Measurements from ENCODE around the gene PCDH20.

The PCDH20 gene, protein sequence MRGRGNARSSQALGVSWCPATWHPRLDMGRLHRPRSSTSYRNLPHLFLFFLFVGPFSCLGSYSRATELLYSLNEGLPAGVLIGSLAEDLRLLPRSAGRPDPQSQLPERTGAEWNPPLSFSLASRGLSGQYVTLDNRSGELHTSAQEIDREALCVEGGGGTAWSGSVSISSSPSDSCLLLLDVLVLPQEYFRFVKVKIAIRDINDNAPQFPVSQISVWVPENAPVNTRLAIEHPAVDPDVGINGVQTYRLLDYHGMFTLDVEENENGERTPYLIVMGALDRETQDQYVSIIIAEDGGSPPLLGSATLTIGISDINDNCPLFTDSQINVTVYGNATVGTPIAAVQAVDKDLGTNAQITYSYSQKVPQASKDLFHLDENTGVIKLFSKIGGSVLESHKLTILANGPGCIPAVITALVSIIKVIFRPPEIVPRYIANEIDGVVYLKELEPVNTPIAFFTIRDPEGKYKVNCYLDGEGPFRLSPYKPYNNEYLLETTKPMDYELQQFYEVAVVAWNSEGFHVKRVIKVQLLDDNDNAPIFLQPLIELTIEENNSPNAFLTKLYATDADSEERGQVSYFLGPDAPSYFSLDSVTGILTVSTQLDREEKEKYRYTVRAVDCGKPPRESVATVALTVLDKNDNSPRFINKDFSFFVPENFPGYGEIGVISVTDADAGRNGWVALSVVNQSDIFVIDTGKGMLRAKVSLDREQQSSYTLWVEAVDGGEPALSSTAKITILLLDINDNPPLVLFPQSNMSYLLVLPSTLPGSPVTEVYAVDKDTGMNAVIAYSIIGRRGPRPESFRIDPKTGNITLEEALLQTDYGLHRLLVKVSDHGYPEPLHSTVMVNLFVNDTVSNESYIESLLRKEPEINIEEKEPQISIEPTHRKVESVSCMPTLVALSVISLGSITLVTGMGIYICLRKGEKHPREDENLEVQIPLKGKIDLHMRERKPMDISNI

GRCh38 chr13:61415749-61416148 lies at the start of gene PCDH20:
Gene PCDH20 (minus strand): TSS chr13:61415849. CDS start chr13:61415158, 691 bp downstream.
- in situ Hi-C loops (cut with HindIII; ENCODE audit: low sequenced_read_pairs): no loop called here
- TF ChIP-seq CTCF (IDR thresholded peaks at IDR 0.05; ENCODE audit: low read depth, low read length): no peak
- peak within 1 kb of the TSS; percentile 32 for H3K4me3 ChIP-seq (ENCODE audit: low read depth, low read length)
- DNase-seq (ENCODE audit: low read depth, low spot score): no peak

GRCh38 chr13:61463024-61463423 lies 47.4 kb upstream of the PCDH20 start:
- no peak for DNase-seq (ENCODE audit: low read depth, low spot score)
- no peak for TF ChIP-seq CTCF (IDR thresholded peaks at IDR 0.05; ENCODE audit: low read depth, low read length)
- H3K4me3 ChIP-seq (ENCODE audit: low read depth, low read length): no peak overlapping the region
- in situ Hi-C loops (cut with HindIII; ENCODE audit: low sequenced_read_pairs): no loop called here

DNA sequence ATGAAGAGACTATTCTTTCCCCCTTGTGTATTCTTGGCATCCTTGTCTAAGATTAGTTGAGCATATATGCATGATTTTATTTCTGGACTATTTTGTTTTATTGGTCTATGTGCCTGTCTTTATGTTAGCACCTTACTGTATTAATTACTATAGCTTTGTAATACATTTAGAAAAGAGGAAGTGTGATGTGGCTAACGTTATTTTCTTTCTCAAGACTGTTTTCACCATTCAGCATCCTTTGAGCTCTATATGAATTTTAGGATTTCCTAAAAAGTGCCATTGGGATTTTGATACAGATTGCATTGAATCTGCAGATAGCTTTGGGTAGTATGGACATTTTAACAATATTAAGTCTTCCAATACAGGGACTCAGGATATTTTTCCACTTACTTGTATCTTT lies 37.5 kb upstream of the PCDH20 start:
- no peak for DNase-seq (ENCODE audit: low read depth, low spot score)
- in situ Hi-C loops (cut with HindIII; ENCODE audit: low sequenced_read_pairs): no loop called here
- H3K4me3 ChIP-seq (ENCODE audit: low read depth, low read length): no peak overlapping the region
- no peak for TF ChIP-seq CTCF (IDR thresholded peaks at IDR 0.05; ENCODE audit: low read depth, low read length)

DNA sequence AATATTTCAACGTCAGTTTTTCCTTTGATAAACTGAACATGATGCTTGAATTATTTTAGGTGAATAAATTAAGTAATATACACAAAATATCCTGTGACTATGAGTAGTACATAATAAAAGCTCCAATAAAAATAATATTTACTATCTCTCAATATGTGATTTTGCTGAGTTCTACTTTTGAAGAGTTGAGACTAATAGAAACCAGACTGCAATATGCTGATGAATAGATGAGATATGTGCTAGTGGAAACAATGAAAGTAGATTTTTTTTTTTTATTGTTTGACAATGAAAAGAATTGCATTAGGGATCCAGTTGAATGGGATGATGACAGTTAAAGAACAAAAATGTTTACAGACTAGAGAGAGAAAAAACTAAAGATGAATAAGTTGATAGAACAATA lies 16.4 kb upstream of the PCDH20 start:
- no peak for DNase-seq (ENCODE audit: low read depth, low spot score)
- TF ChIP-seq CTCF (IDR thresholded peaks at IDR 0.05; ENCODE audit: low read depth, low read length): no peak
- H3K4me3 ChIP-seq (ENCODE audit: low read depth, low read length): no peak overlapping the region
- in situ Hi-C loops (cut with HindIII; ENCODE audit: low sequenced_read_pairs): no loop called here

DNA sequence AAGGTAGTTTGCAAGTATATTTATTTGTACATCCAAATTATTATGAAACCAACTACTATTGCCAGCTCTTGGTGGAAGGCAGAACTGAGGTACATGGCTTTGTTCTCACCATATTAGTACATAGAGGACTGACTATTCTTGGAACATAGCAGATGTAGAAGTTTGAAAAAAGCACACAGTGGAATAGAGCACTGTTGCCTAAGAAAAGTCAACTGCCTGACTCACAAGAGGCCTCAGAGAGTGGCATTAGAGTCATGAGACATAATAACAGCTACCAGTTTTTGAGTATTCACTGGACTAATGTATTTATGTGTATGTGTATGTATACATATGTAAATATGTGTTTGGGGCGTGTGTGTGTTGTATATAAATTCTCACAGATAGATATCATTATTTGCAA lies 8.3 kb upstream of the PCDH20 start:
- no peak for DNase-seq (ENCODE audit: low read depth, low spot score)
- TF ChIP-seq CTCF (IDR thresholded peaks at IDR 0.05; ENCODE audit: low read depth, low read length): no peak
- in situ Hi-C loops (cut with HindIII; ENCODE audit: low sequenced_read_pairs): no loop called here
- H3K4me3 ChIP-seq (ENCODE audit: low read depth, low read length): no peak overlapping the region

DNA sequence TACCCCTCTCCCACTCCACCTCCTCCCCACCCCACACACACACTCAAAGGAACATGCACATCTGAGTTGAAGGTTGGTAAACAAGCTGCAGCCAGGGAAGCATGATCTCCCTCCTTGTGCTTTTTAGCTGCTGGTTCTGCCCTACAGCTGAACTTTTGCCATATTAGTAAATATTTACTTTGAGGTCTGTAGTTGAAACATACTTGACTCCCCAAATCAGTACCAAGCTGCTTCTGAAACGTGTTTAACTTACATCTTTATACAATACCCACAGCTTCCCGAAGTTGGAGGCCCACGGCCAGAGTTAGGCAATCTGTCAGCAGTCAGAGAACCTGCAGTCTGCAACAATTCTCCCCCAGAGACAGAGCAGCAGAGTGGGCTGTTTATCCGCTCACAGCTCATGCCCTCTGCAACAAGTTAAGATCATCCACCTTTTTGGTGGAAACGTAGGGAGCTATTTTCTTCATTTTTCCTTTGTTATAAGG lies 1.5 kb upstream of the PCDH20 start:
- in situ Hi-C loops (cut with HindIII; ENCODE audit: low sequenced_read_pairs): no loop called here
- DNase-seq (ENCODE audit: low read depth, low spot score): no peak
- no peak overlapping the region for H3K4me3 ChIP-seq (ENCODE audit: low read depth, low read length)
- TF ChIP-seq CTCF (IDR thresholded peaks at IDR 0.05; ENCODE audit: low read depth, low read length): no peak

All from astrocyte of the spinal cord (primary cell).